Esophagus muscularis mucosa (tissue), 4 donors: ENCODE results near the gene DES. TPM values are rescaled to one million over a fixed set of nuclear protein-coding genes. Genes with fewer than 3 reads are reported as not detected.
"Not testable (repeated sequence)": the region's sequence is repeated elsewhere in the genome, so short reads cannot be mapped to it uniquely, and the experiment has no call there.

Experiments used
- DNase-seq: peaks from one replicate; pipeline ENCODE4 v3.0.0-alpha.2; 2017; ENCODE audit errors: extremely low spot score
- H3K27ac ChIP-seq, 4 donors: fragments of 200-600 bp; sonication (generic); replicated peaks in 1 of 4; 1 replicate in 3 of 4; 2 replicates in 1 of 4; pipeline ENCODE4 v1.5.1; 2016 to 2019; ENCODE audit warnings: mild to moderate bottlenecking in 1 of 4
- H3K27me3 ChIP-seq, 4 donors: fragments of 200-600 bp; sonication (generic); one replicate each; pipeline versions ENCODE4 v1.5.1 to v1.6.0; 2016 to 2019
- H3K36me3 ChIP-seq, 4 donors: fragments of 200-600 bp; sonication (generic); one replicate each; pipeline ENCODE4 v1.5.1; 2016 to 2019
- H3K4me1 ChIP-seq, 4 donors: fragments of 200-600 bp; sonication (generic); one replicate each; pipeline ENCODE4 v1.5.1; 2016 to 2019
- H3K4me3 ChIP-seq, 4 donors: fragments of 200-600 bp; sonication (generic); 1 replicate in 2 of 4; 2 replicates in 2 of 4; pipeline ENCODE4 v1.5.1; 2016 to 2019; ENCODE audit warnings: mild to moderate bottlenecking in 4 of 4, moderate library complexity in 1 of 4
- H3K9me3 ChIP-seq, 4 donors: fragments of 200-600 bp; sonication (generic); 1 replicate in 3 of 4; 2 replicates in 1 of 4; pipeline ENCODE4 v1.5.1; 2016 to 2019
- EP300 ChIP-seq: sonication (generic); formaldehyde crosslinking; IDR thresholded peaks from one replicate; pipeline ENCODE4 v1.6.1; 2017; ENCODE audit warnings: antibody characterized with exemption
- POLR2A ChIP-seq: fragments of 450-650 bp; IDR thresholded peaks from one replicate; pipeline ENCODE4 v1.6.1; 2017; ENCODE audit warnings: antibody characterized with exemption, moderate library complexity, mild to moderate bottlenecking, low read depth
- POLR2AphosphoS5 ChIP-seq, 2 donors: sonication (generic); formaldehyde crosslinking; IDR thresholded peaks; one replicate each; pipeline ENCODE4 v1.6.1; 2017; ENCODE audit warnings: antibody characterized with exemption in 2 of 2
- WGBS: methylation state at CpG from one replicate; pipeline ENCODE4 v1.1.5; 2018; 5-methylcytosine and 5-hydroxymethylcytosine counted together
- intact Hi-C: fragments of 100-400 bp; cut with DNase I; formaldehyde crosslinking; loops from one replicate; pipeline ENCODE4 v1.15.1; 2023
- total RNA-seq, 4 donors: library from RNA; depleted of rRNA; stranded (reverse); fragments of >200 nt; gene quantifications; one replicate each; pipeline versions ENCODE4 v1.1.0 to v1.2.1, GENCODE V29; 2016
- TF ChIP-seq, protein P1 (sequence below), 3 experiments: fragments of 200-600 bp in 2 of 3; fragments of 450-650 bp in 1 of 3; sonication (generic) in 2 of 3; IDR thresholded peaks; one replicate each; pipeline ENCODE4 v1.5.1; 2017 to 2019; ENCODE audit warnings: antibody characterized with exemption in 3 of 3, mild to moderate bottlenecking in 2 of 3, moderate library complexity in 1 of 3

Gene DES
- total RNA-seq, 4 donors from 2014 or later = 19,781 to 23,770 (median 22,752) TPM

DNA sequence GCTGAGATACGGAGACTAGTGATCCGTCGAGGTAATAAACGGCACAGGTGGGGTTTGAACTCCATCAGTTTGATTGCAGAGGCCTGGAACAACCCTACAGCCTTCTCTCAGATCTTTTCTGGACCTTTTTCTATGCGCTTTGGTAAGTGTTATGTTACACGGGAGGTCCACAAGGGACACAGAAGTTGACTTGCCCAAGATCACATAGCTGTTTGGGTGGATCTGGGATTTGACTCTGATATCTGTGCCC is 29.3 kb upstream of the DES start:
- H3K27me3 ChIP-seq = no peaks in the 10 kb centered on the region
- peak overlapping the region; percentile 82 to 93 (median 89) for H3K27ac ChIP-seq
- peaks cover 17 to 28% (median 26%) of the 10 kb centered on the region in 4 donors for H3K36me3 ChIP-seq
- peaks cover 26 to 38% (median 30%) of the 10 kb centered on the region in 4 donors for H3K4me1 ChIP-seq
- intact Hi-C loops = loop anchor here (10.0 kb wide), 1 partner anchor 214 kb away; the partner anchor contains the start of genes CNPPD1, RETREG2 and SLC23A3
- 36% methylated on average over 6 of the region's 6 CpGs for WGBS
- DNase-seq = no peak
- H3K9me3 ChIP-seq = no peaks in the 10 kb centered on the region
- TF ChIP-seq, protein P1, sequence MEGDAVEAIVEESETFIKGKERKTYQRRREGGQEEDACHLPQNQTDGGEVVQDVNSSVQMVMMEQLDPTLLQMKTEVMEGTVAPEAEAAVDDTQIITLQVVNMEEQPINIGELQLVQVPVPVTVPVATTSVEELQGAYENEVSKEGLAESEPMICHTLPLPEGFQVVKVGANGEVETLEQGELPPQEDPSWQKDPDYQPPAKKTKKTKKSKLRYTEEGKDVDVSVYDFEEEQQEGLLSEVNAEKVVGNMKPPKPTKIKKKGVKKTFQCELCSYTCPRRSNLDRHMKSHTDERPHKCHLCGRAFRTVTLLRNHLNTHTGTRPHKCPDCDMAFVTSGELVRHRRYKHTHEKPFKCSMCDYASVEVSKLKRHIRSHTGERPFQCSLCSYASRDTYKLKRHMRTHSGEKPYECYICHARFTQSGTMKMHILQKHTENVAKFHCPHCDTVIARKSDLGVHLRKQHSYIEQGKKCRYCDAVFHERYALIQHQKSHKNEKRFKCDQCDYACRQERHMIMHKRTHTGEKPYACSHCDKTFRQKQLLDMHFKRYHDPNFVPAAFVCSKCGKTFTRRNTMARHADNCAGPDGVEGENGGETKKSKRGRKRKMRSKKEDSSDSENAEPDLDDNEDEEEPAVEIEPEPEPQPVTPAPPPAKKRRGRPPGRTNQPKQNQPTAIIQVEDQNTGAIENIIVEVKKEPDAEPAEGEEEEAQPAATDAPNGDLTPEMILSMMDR (IDR thresholded peaks at IDR 0.05) = no peak
- no peak for TF ChIP-seq EP300
- TF ChIP-seq POLR2A = no peak
- TF ChIP-seq POLR2AphosphoS5 (IDR thresholded peaks at IDR 0.05) = no peak
- peak overlapping the region; percentile 67 to 96 (median 82) for H3K4me3 ChIP-seq

DNA sequence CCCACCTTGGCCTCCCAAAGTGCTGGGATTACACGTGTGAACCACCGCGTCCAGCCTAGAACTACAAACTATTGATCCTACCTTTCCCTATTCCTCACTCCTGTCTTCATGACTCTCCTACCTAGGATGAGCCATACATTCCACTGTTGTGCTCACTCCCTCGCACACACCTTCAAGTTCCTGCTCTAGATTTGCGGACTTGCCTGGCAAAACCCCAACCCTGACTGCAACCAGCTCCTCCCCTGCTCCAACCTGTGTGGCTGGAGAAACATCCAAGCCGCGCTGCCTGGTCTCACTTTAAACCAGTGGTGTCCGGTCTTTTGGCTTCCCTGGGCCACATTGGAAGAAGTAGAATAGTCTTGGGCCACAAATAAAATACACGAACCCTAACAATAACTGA is 25.4 kb upstream of the DES start:
- H3K9me3 ChIP-seq = no peaks in the 10 kb centered on the region
- H3K4me3 ChIP-seq = no peak overlapping the region
- H3K4me1 ChIP-seq = peaks cover 5 to 8% (median 6%) of the 10 kb centered on the region in 4 donors
- no peak for TF ChIP-seq EP300
- TF ChIP-seq POLR2AphosphoS5 (IDR thresholded peaks at IDR 0.05) = no peak
- no peak for TF ChIP-seq POLR2A
- TF ChIP-seq, protein P1 (IDR thresholded peaks at IDR 0.05) = no peak
- H3K27ac ChIP-seq = no peak overlapping the region
- WGBS = 88% methylated on average over 9 of the region's 9 CpGs
- no peaks in the 10 kb centered on the region for H3K27me3 ChIP-seq
- DNase-seq = no peak
- intact Hi-C loops = no loop called here
- no peaks in the 10 kb centered on the region for H3K36me3 ChIP-seq

DNA sequence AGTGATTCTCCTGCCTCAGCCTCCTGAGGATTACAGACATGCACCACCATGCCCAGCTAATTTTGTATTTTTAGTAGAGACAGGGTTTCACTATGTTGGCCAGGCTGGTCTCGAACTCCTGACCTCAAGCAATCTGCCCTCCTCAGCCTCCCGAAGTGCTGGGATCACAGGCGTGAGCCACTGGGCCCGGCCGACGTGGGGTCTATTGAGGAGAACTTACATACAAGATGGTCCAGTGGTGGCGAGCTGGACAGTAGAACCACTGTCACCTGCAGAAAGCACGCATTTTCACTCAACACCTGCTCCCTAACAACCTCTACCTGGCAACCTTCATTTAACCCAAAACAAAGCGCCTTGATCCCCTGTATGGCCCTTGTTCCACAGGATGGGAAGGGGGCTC is 23.1 kb upstream of the DES start:
- H3K27ac ChIP-seq, DNase-seq, H3K9me3 ChIP-seq, H3K27me3 ChIP-seq, H3K36me3 ChIP-seq, H3K4me3 ChIP-seq, intact Hi-C loops: not testable (repeated sequence)
- peaks cover 0 to 18% (median 14%) of the 10 kb centered on the region in 4 donors for H3K4me1 ChIP-seq
- 94% methylated on average over 8 of the region's 9 CpGs for WGBS

DNA sequence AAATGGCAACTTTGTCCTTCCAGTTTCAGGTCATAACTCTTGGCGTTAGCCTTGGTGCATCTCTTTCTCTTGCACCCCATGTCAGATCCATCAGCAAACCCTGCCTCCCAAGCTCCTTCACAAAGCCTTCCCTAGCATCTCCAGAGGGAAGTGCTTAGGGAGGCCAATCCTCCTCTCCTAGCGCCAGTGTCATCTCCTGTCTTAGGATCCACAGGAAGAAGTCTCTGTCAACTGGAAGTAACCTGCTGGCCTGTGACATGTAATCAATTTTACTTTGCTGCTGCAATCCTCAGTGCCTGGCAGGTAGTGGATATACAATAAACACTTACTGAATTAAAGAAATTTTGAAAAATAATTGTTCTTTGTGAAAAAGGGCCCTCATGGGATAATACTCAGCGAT is 22.6 kb upstream of the DES start:
- DNase-seq = no peak
- Histone ChIP-seq H3K27ac (no peak overlapping the region), H3K4me3 (no peak overlapping the region), H3K9me3 (no peaks in the 10 kb centered on the region), H3K4me1 (peaks cover 0 to 18% (median 14%) of the 10 kb centered on the region in 4 donors), H3K36me3 (no peaks in the 10 kb centered on the region), H3K27me3 (no peaks in the 10 kb centered on the region)
- intact Hi-C loops = no loop called here
- 90% methylated on average over 3 of the region's 3 CpGs for WGBS
- TF ChIP-seq, protein P1 (IDR thresholded peaks at IDR 0.05) = no peak
- no peak for TF ChIP-seq POLR2AphosphoS5 (IDR thresholded peaks at IDR 0.05)
- no peak for TF ChIP-seq EP300
- no peak for TF ChIP-seq POLR2A

DNA sequence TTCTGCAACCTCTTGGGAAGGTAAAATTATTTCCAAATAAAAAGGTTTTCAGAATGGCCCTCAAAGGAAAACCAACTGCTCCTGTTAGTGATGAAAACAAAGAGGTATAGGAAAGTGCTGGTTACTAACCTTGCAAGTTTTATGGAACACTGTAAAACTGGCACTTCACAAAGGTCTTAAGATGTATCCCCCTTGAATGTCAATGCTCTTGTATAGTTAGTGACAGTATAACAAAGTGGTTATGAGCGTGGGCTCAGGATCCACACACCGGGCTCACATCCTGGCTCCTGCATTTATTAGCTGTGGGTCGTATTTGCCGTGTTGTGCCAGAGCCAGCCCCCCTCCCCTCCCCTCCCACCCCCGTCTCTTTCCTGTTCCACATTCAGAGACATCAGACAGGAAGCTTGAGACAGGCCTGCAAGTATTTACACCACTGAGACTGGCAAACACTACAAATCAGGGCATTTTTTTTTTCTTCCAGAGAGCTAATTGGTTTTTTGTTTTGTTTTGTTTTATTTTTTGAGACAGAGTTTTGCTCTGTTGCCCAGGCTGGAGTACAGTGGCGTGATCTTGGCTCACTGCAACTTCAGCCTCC is 21.2 kb upstream of the DES start:
- Histone ChIP-seq H3K27me3 (no peaks in the 10 kb centered on the region), H3K4me1 (peaks cover 0 to 18% (median 14%) of the 10 kb centered on the region in 4 donors), H3K27ac (no peak overlapping the region), H3K4me3 (no peak overlapping the region), H3K36me3 (no peaks in the 10 kb centered on the region), H3K9me3 (no peaks in the 10 kb centered on the region)
- WGBS = 62% methylated on average over 6 of the region's 6 CpGs
- no peak for DNase-seq
- intact Hi-C loops = no loop called here
- no peak for TF ChIP-seq EP300
- no peak for TF ChIP-seq POLR2AphosphoS5 (IDR thresholded peaks at IDR 0.05)
- TF ChIP-seq, protein P1 (IDR thresholded peaks at IDR 0.05) = no peak
- no peak for TF ChIP-seq POLR2A
